Stomach (tissue), 9 donors: ENCODE results near the gene NDUFB2. TPM values are rescaled to one million over a fixed set of nuclear protein-coding genes. Genes with fewer than 3 reads are reported as not detected.
"Not testable (repeated sequence)": the region's sequence is repeated elsewhere in the genome, so short reads cannot be mapped to it uniquely, and the experiment has no call there.

ENCODE experiments used
- DNase-seq, 2 donors: peaks; one replicate each; pipeline versions ENCODE4 v3.0.0 to v3.0.0-alpha.2; 2013 to 2019
- H3K27ac ChIP-seq, 5 donors: fragments of 200-600 bp in 4 of 5; sonication (generic) in 4 of 5; one replicate each; pipeline ENCODE4 v1.5.1; 2013 to 2019; ENCODE audit warnings: mild to moderate bottlenecking in 1 of 5, moderate library complexity in 1 of 5
- H3K27me3 ChIP-seq, 3 donors: fragments of 200-600 bp; sonication (generic); one replicate each; pipeline ENCODE4 v1.5.1; 2017 to 2019; ENCODE audit warnings: mixed run types in 1 of 3
- H3K36me3 ChIP-seq, 4 donors: fragments of 200-600 bp; sonication (generic); 1 replicate in 3 of 4; 2 replicates in 1 of 4; pipeline ENCODE4 v1.5.1; 2016 to 2019
- H3K4me1 ChIP-seq, 4 donors: fragments of 200-600 bp; sonication (generic); one replicate each; pipeline ENCODE4 v1.5.1; 2016 to 2019
- H3K4me3 ChIP-seq, 4 donors: fragments of 200-600 bp; sonication (generic) in 3 of 4; one replicate each; pipeline ENCODE4 v1.5.1; 2016 to 2019; ENCODE audit warnings: mild to moderate bottlenecking in 1 of 4
- H3K9me3 ChIP-seq, 4 donors: fragments of 200-600 bp; sonication (generic); one replicate each; pipeline ENCODE4 v1.5.1; 2016 to 2019
- CTCF ChIP-seq, 7 experiments: fragments of 450-650 bp in 4 of 7; fragments of 200-600 bp in 3 of 7; sonication (generic) in 3 of 7; IDR thresholded peaks; one replicate each; pipeline ENCODE4 v1.5.1; 2016 to 2019; ENCODE audit warnings: antibody characterized with exemption in 7 of 7, control low read depth in 2 of 7, mild to moderate bottlenecking in 1 of 7
- EP300 ChIP-seq: sonication (generic); formaldehyde crosslinking; IDR thresholded peaks from one replicate; pipeline ENCODE4 v1.6.1; 2017; ENCODE audit warnings: antibody characterized with exemption
- POLR2A ChIP-seq, 4 donors: fragments of 450-650 bp; IDR thresholded peaks; one replicate each; pipeline ENCODE4 v1.6.1; 2016; ENCODE audit warnings: antibody characterized with exemption in 4 of 4, control low read depth in 2 of 4, mild to moderate bottlenecking in 1 of 4, moderate library complexity in 1 of 4
- POLR2AphosphoS5 ChIP-seq, 3 donors: sonication (generic); formaldehyde crosslinking; IDR thresholded peaks; one replicate each; pipeline ENCODE4 v1.6.1; 2016; ENCODE audit warnings: antibody characterized with exemption in 3 of 3
- WGBS, 5 donors: extraction: QIAGEN DNeasy Blood & Tissue Kit in 3 of 5; methylation state at CpG; one replicate each; pipeline versions ENCODE4 v1.1.5 to v1.1.7; 2013 to 2018; 5-methylcytosine and 5-hydroxymethylcytosine counted together
- intact Hi-C: fragments of 100-400 bp; cut with DNase I; formaldehyde crosslinking; loops from one replicate; pipeline ENCODE4 v1.15.1; 2023; ENCODE audit warnings: low total_unique reads
- polyA plus RNA-seq, 3 donors: library from polyadenylated mRNA; stranded (reverse); fragments of 200-250 nt; gene quantifications; one replicate each; pipeline ENCODE4 v1.2.3, GENCODE V29; 2013
- total RNA-seq, 5 donors: library from RNA; depleted of rRNA; stranded (reverse); fragments of >200 nt; gene quantifications; one replicate each; pipeline versions ENCODE4 v1.1.0 to v1.2.3, GENCODE V29; 2014 to 2016
- donor health status: healthy with polysubstance abuse.
- donor health status: Bipolar disorder and iron deficiency.
- donor health status: healthy.

NDUFB2 gene
- total and polyA plus RNA-seq, 8 donors = 25.2 to 608 (median 96.6) TPM

GRCh38 chr7:140734729-140735128, 38.2 kb downstream of the NDUFB2 start:
- intact Hi-C loops = no loop called here
- Histone ChIP-seq H3K4me1 (no peaks in the 10 kb centered on the region), H3K27ac (no peak overlapping the region), H3K4me3 (no peak overlapping the region), H3K36me3 (peaks cover 10 to 60% (median 52%) of the 10 kb centered on the region in 4 donors), H3K9me3 (no peaks in the 10 kb centered on the region), H3K27me3 (no peaks in the 10 kb centered on the region)
- no peak for DNase-seq
- no peak for TF ChIP-seq POLR2A (IDR thresholded peaks at IDR 0.05)
- TF ChIP-seq CTCF (IDR thresholded peaks at IDR 0.05) = no peak
- no peak for TF ChIP-seq EP300
- no peak for TF ChIP-seq POLR2AphosphoS5 (IDR thresholded peaks at IDR 0.05)
- WGBS, 5 donors = 92 to 100% (median 95%) methylated on average over 2 of the region's 2 CpGs

- TF ChIP-seq POLR2AphosphoS5 (IDR thresholded peaks at IDR 0.05) (no peak), POLR2A (IDR thresholded peaks at IDR 0.05) (no peak), EP300 (no peak), CTCF (IDR thresholded peaks at IDR 0.05) (no peak)
- intact Hi-C loops = no loop called here
- no peak overlapping the region for H3K4me3 ChIP-seq
- no peak for DNase-seq
- H3K4me1 ChIP-seq = peaks cover 0 to 11% (median 0%) of the 10 kb centered on the region in 4 donors
- no peaks in the 10 kb centered on the region for H3K27me3 ChIP-seq
- H3K27ac ChIP-seq = no peak overlapping the region
- peaks cover 10 to 54% (median 51%) of the 10 kb centered on the region in 4 donors for H3K36me3 ChIP-seq
- no peaks in the 10 kb centered on the region for H3K9me3 ChIP-seq
These were observed 41.8 kb downstream of the NDUFB2 start for GRCh38 chr7:140738280-140738679.

- H3K4me1 ChIP-seq = peaks cover 0 to 11% (median 0%) of the 10 kb centered on the region in 4 donors
- intact Hi-C loops, H3K4me3 ChIP-seq, H3K9me3 ChIP-seq, H3K27ac ChIP-seq, DNase-seq, H3K27me3 ChIP-seq: not testable (repeated sequence)
- H3K36me3 ChIP-seq = peaks cover 10 to 59% (median 47%) of the 10 kb centered on the region in 4 donors
- 73 to 100% (median 96%) methylated on average over 2 of the region's 4 CpGs for WGBS, 5 donors
These were observed 46.7 kb downstream of the NDUFB2 start for GRCh38 chr7:140743255-140743654.

GRCh38 chr7:140744005-140744404, 47.5 kb downstream of the NDUFB2 start:
- peaks cover 2 to 59% (median 47%) of the 10 kb centered on the region in 4 donors for H3K36me3 ChIP-seq
- peaks cover 0 to 11% (median 0%) of the 10 kb centered on the region in 4 donors for H3K4me1 ChIP-seq
- no peaks in the 10 kb centered on the region for H3K27me3 ChIP-seq
- no peak overlapping the region for H3K27ac ChIP-seq
- intact Hi-C loops = no loop called here
- TF ChIP-seq POLR2A (IDR thresholded peaks at IDR 0.05) (no peak), POLR2AphosphoS5 (IDR thresholded peaks at IDR 0.05) (no peak), EP300 (no peak), CTCF (IDR thresholded peaks at IDR 0.05) (no peak)
- no peaks in the 10 kb centered on the region for H3K9me3 ChIP-seq
- no peak overlapping the region for H3K4me3 ChIP-seq
- peak in 1 of 2 donors; percentile 7 for DNase-seq
- 83 to 92% (median 89%) methylated on average over 2 of the region's 2 CpGs for WGBS, 5 donors

- H3K27ac ChIP-seq = no peak overlapping the region
- H3K36me3 ChIP-seq = peaks cover 0 to 48% (median 42%) of the 10 kb centered on the region in 4 donors
- no peak overlapping the region for H3K4me3 ChIP-seq
- TF ChIP-seq POLR2AphosphoS5 (IDR thresholded peaks at IDR 0.05) (no peak), CTCF (IDR thresholded peaks at IDR 0.05) (no peak), POLR2A (IDR thresholded peaks at IDR 0.05) (no peak), EP300 (no peak)
- H3K27me3 ChIP-seq = no peaks in the 10 kb centered on the region
- peaks cover 0 to 11% (median 0%) of the 10 kb centered on the region in 4 donors for H3K4me1 ChIP-seq
- H3K9me3 ChIP-seq = no peaks in the 10 kb centered on the region
- intact Hi-C loops = no loop called here
- no peak for DNase-seq
- 85 to 91% (median 87%) methylated on average over 6 of the region's 6 CpGs for WGBS, 5 donors
These were observed 49.0 kb downstream of the NDUFB2 start for GRCh38 chr7:140745266-140746058.
